SK-N-DZ (cell line): ENCODE results near the gene RCL1. TPM values are rescaled to one million over a fixed set of nuclear protein-coding genes. Genes with fewer than 3 reads are reported as not detected.
"Not testable (repeated sequence)": the region's sequence is repeated elsewhere in the genome, so short reads cannot be mapped to it uniquely, and the experiment has no call there.

Experiments
- DNase-seq: peaks from one replicate; pipeline ENCODE4 v3.0.0-alpha.2; 2015; ENCODE audit warnings: low spot score
- polyA plus RNA-seq, 2 experiments: library from polyadenylated mRNA; depleted of rRNA; stranded (reverse); fragments of >200 nt; gene quantifications; 2 replicates each; pipeline ENCODE4 v1.2.3, GENCODE V29; 2014

Gene RCL1
- 10.0 and 18.5 TPM in 2 replicates for polyA plus RNA-seq (2014; cell fraction: cytosol; rRNA removed)
- 10.7 and 18.6 TPM in 2 replicates for polyA plus RNA-seq (2014; cell fraction: nucleus; rRNA removed)

GRCh38 chr9:4792572-4793458 lies at the start of gene RCL1:
RCL1 (plus strand) TSS chr9:4792944; CDS start chr9:4793092, 148 bp downstream.
- peak; percentile 89 for DNase-seq

GRCh38 chr9:4743131-4743875 lies 49.4 kb upstream of the RCL1 start:
- DNase-seq: no peak

GRCh38 chr9:4746278-4747030 lies 46.3 kb upstream of the RCL1 start:
- DNase-seq: no peak

GRCh38 chr9:4748612-4749011 lies 44.1 kb upstream of the RCL1 start:
- no peak for DNase-seq

GRCh38 chr9:4750023-4750673 lies 42.6 kb upstream of the RCL1 start:
- DNase-seq: peak; percentile 37

GRCh38 chr9:4754530-4754929 lies 38.2 kb upstream of the RCL1 start:
- DNase-seq: not testable (repeated sequence)

GRCh38 chr9:4755026-4755609 lies 37.6 kb upstream of the RCL1 start:
- DNase-seq: no peak

GRCh38 chr9:4756420-4756819 lies 36.3 kb upstream of the RCL1 start:
- no peak for DNase-seq

GRCh38 chr9:4760122-4760521 lies 32.6 kb upstream of the RCL1 start:
- DNase-seq: no peak

- peak; percentile 46 for DNase-seq
These were observed 30.4 kb upstream of the RCL1 start for GRCh38 chr9:4762108-4762885.

- peak; percentile 28 for DNase-seq
These were observed 29.7 kb upstream of the RCL1 start for GRCh38 chr9:4762886-4763541.

GRCh38 chr9:4764033-4764432 lies 28.7 kb upstream of the RCL1 start:
- DNase-seq: no peak

GRCh38 chr9:4768681-4769080 lies 24.1 kb upstream of the RCL1 start:
- no peak for DNase-seq

- DNase-seq: no peak
These were observed 23.2 kb upstream of the RCL1 start for GRCh38 chr9:4769321-4770080.

GRCh38 chr9:4771788-4772187 lies 21.0 kb upstream of the RCL1 start:
- no peak for DNase-seq

- no peak for DNase-seq
These were observed 18.5 kb upstream of the RCL1 start for GRCh38 chr9:4774209-4774608.

- not testable (repeated sequence) for DNase-seq
These were observed 17.8 kb upstream of the RCL1 start for GRCh38 chr9:4774958-4775357.

GRCh38 chr9:4780651-4781050 lies 12.1 kb upstream of the RCL1 start:
- no peak for DNase-seq

GRCh38 chr9:4781408-4781807 lies 11.3 kb upstream of the RCL1 start:
- no peak for DNase-seq
